GM13976 (cell line): ENCODE measurements around the gene OSBPL6.
"Not testable (repeated sequence)": the region's sequence is repeated elsewhere in the genome, so short reads cannot be mapped to it uniquely, and the experiment has no call there.

Experiments
- DNase-seq: peaks from one replicate; pipeline ENCODE4 v3.0.0; 2012; ENCODE audit warnings: low spot score
- CTCF ChIP-seq: IDR thresholded peaks from 2 replicates; pipeline ENCODE4 v1.5.1; 2012; ENCODE audit warnings: borderline replicate concordance, mild to moderate bottlenecking; ENCODE audit not compliant: insufficient read depth; ENCODE audit errors: extremely low read depth, missing control alignments, control extremely low read depth
- in situ Hi-C: fragments of 300-500 bp; cut with MboI; formaldehyde crosslinking; loops from one replicate; pipeline ENCODE4 v1.12.0; 2022; ENCODE audit warnings: low sequenced_read_pairs, mixed read lengths, inconsistent platforms; ENCODE audit not compliant: unreplicated experiment

The OSBPL6 gene

GRCh38 chr2:178195390-178196166, 1.3 kb downstream of the OSBPL6 start:
- in situ Hi-C loops, result no loop called here
- DNase-seq, result no peak
- TF ChIP-seq CTCF, result no peak

GRCh38 chr2:178197791-178198190, 3.5 kb downstream of the OSBPL6 start:
- DNase-seq, result no peak
- in situ Hi-C loops, result no loop called here

GRCh38 chr2:178198441-178198840, 4.1 kb downstream of the OSBPL6 start:
- in situ Hi-C loops, DNase-seq: not testable (repeated sequence)

More at GRCh38 chr2:178197791-178198190, 3.5 kb downstream of the OSBPL6 start:
- TF ChIP-seq CTCF, result no peak

- in situ Hi-C loops, result no loop called here
- no peak for DNase-seq
- TF ChIP-seq CTCF, result no peak
These were observed 5.0 kb downstream of the OSBPL6 start for GRCh38 chr2:178199334-178199733.

GRCh38 chr2:178200331-178200730, 6.0 kb downstream of the OSBPL6 start:
- TF ChIP-seq CTCF, result no peak
- DNase-seq, result no peak
- in situ Hi-C loops, result no loop called here

- in situ Hi-C loops, result no loop called here
- no peak for DNase-seq
- TF ChIP-seq CTCF, result no peak
These were observed 8.6 kb downstream of the OSBPL6 start for GRCh38 chr2:178202927-178203326.

- no peak for TF ChIP-seq CTCF
- DNase-seq, result no peak
- in situ Hi-C loops, result no loop called here
These were observed 10.7 kb downstream of the OSBPL6 start for GRCh38 chr2:178204977-178205376.
